Tibial nerve (tissue), 4 donors: ENCODE results near the gene TMEM8B. TPM values are rescaled to one million over a fixed set of nuclear protein-coding genes. Genes with fewer than 3 reads are reported as not detected.

Experiments used
- DNase-seq, 2 donors: peaks; one replicate each; pipeline ENCODE4 v3.0.0-alpha.2; 2019; ENCODE audit warnings: low spot score in 2 of 2
- H3K27ac ChIP-seq, 4 donors: fragments of 200-600 bp; sonication (generic) in 3 of 4; one replicate each; pipeline ENCODE4 v1.5.1; 2017 to 2019; ENCODE audit warnings: mild to moderate bottlenecking in 1 of 4
- H3K27me3 ChIP-seq, 2 donors: fragments of 200-600 bp; sonication (generic) in 1 of 2; one replicate each; pipeline versions ENCODE4 v1.5.1 to v1.6.0; 2017 to 2019
- H3K36me3 ChIP-seq, 3 donors: fragments of 200-600 bp; sonication (generic); one replicate each; pipeline ENCODE4 v1.5.1; 2018 to 2019
- H3K4me1 ChIP-seq, 4 donors: fragments of 200-600 bp; sonication (generic) in 3 of 4; one replicate each; pipeline ENCODE4 v1.5.1; 2017 to 2019
- H3K4me3 ChIP-seq, 4 donors: fragments of 200-600 bp; sonication (generic) in 3 of 4; one replicate each; pipeline ENCODE4 v1.5.1; 2017 to 2019; ENCODE audit warnings: mild to moderate bottlenecking in 1 of 4, moderate library complexity in 1 of 4
- H3K9me3 ChIP-seq, 4 donors: fragments of 200-600 bp; sonication (generic) in 3 of 4; one replicate each; pipeline ENCODE4 v1.5.1; 2017 to 2019
- EP300 ChIP-seq, 2 donors: sonication (generic); formaldehyde crosslinking; IDR thresholded peaks; one replicate each; pipeline ENCODE4 v1.6.1; 2017; ENCODE audit warnings: antibody characterized with exemption in 2 of 2, mild to moderate bottlenecking in 1 of 2
- POLR2A ChIP-seq, 2 donors: fragments of 450-650 bp; IDR thresholded peaks; one replicate each; pipeline ENCODE4 v1.6.1; 2017; ENCODE audit warnings: antibody characterized with exemption in 2 of 2, mild to moderate bottlenecking in 2 of 2, moderate library complexity in 2 of 2
- WGBS, 2 donors: methylation state at CpG; one replicate each; pipeline ENCODE4 v1.1.5; 2018; 5-methylcytosine and 5-hydroxymethylcytosine counted together
- total RNA-seq, 4 donors: library from RNA; depleted of rRNA; stranded (reverse); fragments of >200 nt; gene quantifications; one replicate each; pipeline ENCODE4 v1.1.0, GENCODE V29; 2016
- TF ChIP-seq, protein P1 (sequence below), 5 experiments: fragments of 200-600 bp in 3 of 5; fragments of 450-650 bp in 2 of 5; sonication (generic) in 3 of 5; IDR thresholded peaks; one replicate each; pipeline ENCODE4 v1.5.1; 2016 to 2019; ENCODE audit warnings: antibody characterized with exemption in 5 of 5, mild to moderate bottlenecking in 3 of 5, moderate library complexity in 2 of 5

TMEM8B gene
- total RNA-seq, 4 donors from 2014 or later = 14.6 to 23.9 (median 20.1) TPM

GRCh38 chr9:35793461-35793860, 35.6 kb upstream of the TMEM8B start:
- Histone ChIP-seq H3K4me1 (peaks cover 0 to 49% (median 26%) of the 10 kb centered on the region in 4 donors), H3K27ac (peak overlapping the region in 2 of 4 donors; percentile 29 to 91), H3K27me3 (no peaks in the 10 kb centered on the region), H3K4me3 (no peak overlapping the region), H3K9me3 (no peaks in the 10 kb centered on the region), H3K36me3 (no peaks in the 10 kb centered on the region)
- DNase-seq = no peak
- whole genome bisulfite sequencing, 2 donors = 44 to 48% methylated on average over 2 of the region's 2 CpGs
- TF ChIP-seq EP300 (IDR thresholded peaks at IDR 0.05) (no peak), POLR2A (IDR thresholded peaks at IDR 0.05) (no peak)
- TF ChIP-seq, protein P1, sequence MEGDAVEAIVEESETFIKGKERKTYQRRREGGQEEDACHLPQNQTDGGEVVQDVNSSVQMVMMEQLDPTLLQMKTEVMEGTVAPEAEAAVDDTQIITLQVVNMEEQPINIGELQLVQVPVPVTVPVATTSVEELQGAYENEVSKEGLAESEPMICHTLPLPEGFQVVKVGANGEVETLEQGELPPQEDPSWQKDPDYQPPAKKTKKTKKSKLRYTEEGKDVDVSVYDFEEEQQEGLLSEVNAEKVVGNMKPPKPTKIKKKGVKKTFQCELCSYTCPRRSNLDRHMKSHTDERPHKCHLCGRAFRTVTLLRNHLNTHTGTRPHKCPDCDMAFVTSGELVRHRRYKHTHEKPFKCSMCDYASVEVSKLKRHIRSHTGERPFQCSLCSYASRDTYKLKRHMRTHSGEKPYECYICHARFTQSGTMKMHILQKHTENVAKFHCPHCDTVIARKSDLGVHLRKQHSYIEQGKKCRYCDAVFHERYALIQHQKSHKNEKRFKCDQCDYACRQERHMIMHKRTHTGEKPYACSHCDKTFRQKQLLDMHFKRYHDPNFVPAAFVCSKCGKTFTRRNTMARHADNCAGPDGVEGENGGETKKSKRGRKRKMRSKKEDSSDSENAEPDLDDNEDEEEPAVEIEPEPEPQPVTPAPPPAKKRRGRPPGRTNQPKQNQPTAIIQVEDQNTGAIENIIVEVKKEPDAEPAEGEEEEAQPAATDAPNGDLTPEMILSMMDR (IDR thresholded peaks at IDR 0.05) = no peak

- Histone ChIP-seq H3K4me3 (no peak overlapping the region), H3K9me3 (no peaks in the 10 kb centered on the region), H3K27ac (no peak overlapping the region), H3K4me1 (peaks cover 0 to 42% (median 23%) of the 10 kb centered on the region in 4 donors), H3K36me3 (peaks cover 0 to 16% (median 0%) of the 10 kb centered on the region in 3 donors), H3K27me3 (no peaks in the 10 kb centered on the region)
- TF ChIP-seq EP300 (IDR thresholded peaks at IDR 0.05) (no peak), POLR2A (IDR thresholded peaks at IDR 0.05) (no peak)
- TF ChIP-seq, protein P1 (IDR thresholded peaks at IDR 0.05) = no peak
- no peak for DNase-seq
Observed at GRCh38 chr9:35795695-35796094, 33.3 kb upstream of the TMEM8B start.

GRCh38 chr9:35797311-35798109, 31.5 kb upstream of the TMEM8B start:
- H3K4me3 ChIP-seq = no peak overlapping the region
- peaks cover 0 to 30% (median 14%) of the 10 kb centered on the region in 4 donors for H3K4me1 ChIP-seq
- H3K36me3 ChIP-seq = peaks cover 0 to 34% (median 0%) of the 10 kb centered on the region in 3 donors
- no peak for TF ChIP-seq POLR2A (IDR thresholded peaks at IDR 0.05)
- TF ChIP-seq, protein P1 (IDR thresholded peaks at IDR 0.05) = no peak
- TF ChIP-seq EP300 (IDR thresholded peaks at IDR 0.05) = no peak
- no peak overlapping the region for H3K27ac ChIP-seq
- WGBS, 2 donors = 82 to 86% methylated on average over 6 of the region's 6 CpGs
- no peak for DNase-seq
- no peaks in the 10 kb centered on the region for H3K9me3 ChIP-seq
- no peaks in the 10 kb centered on the region for H3K27me3 ChIP-seq

DNA sequence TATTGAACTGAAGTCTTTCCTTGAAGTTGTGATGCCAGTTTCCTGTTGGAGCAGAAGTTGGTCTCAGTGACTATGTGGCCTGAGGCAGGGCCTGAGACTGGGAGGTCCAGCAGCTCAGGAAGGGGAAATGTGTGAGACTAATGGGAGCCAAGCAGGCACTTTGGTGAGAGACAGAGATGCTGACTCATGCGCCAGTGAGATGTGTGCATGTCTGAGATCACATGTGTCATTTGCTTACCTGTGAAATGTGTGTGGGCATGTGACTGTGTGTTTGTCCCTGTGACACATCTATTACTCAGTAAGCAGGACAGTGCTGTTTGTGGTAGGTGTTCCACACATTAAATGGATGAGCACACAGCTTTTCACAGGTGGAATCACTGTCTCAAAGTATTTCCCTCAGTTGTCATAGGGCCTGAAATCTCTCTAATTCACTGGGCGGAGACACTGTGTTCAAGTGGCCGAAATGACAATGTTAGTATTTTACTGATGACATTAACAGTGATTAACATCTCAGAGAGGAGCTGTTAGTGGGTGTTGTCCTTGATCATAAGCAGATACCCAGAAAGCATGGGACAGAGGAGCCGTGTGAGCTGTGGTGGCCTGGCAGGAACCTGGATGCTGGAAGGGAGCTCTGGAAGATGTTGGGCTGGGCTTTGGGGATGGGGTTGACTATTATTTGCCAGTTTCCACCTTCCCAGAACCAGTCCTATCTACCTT, 30.2 kb upstream of the TMEM8B start:
- Histone ChIP-seq H3K27ac (no peak overlapping the region), H3K36me3 (peaks cover 0 to 45% (median 0%) of the 10 kb centered on the region in 3 donors), H3K27me3 (no peaks in the 10 kb centered on the region), H3K4me3 (no peak overlapping the region), H3K9me3 (no peaks in the 10 kb centered on the region), H3K4me1 (peaks cover 0 to 17% (median 5%) of the 10 kb centered on the region in 4 donors)
- no peak for DNase-seq
- TF ChIP-seq POLR2A (IDR thresholded peaks at IDR 0.05) = no peak
- TF ChIP-seq, protein P1 (IDR thresholded peaks at IDR 0.05) = no peak
- TF ChIP-seq EP300 (IDR thresholded peaks at IDR 0.05) = no peak
- 89 to 95% methylated on average over 4 of the region's 4 CpGs for WGBS, 2 donors

GRCh38 chr9:35800530-35800929, 28.5 kb upstream of the TMEM8B start:
- no peaks in the 10 kb centered on the region for H3K27me3 ChIP-seq
- H3K4me3 ChIP-seq = no peak overlapping the region
- H3K27ac ChIP-seq = no peak overlapping the region
- no peaks in the 10 kb centered on the region for H3K4me1 ChIP-seq
- WGBS, 2 donors = 81 to 83% methylated on average over 7 of the region's 7 CpGs
- TF ChIP-seq EP300 (IDR thresholded peaks at IDR 0.05) (no peak), POLR2A (IDR thresholded peaks at IDR 0.05) (no peak)
- TF ChIP-seq, protein P1 (IDR thresholded peaks at IDR 0.05) = no peak
- H3K9me3 ChIP-seq = no peaks in the 10 kb centered on the region
- H3K36me3 ChIP-seq = peaks cover 0 to 52% (median 0%) of the 10 kb centered on the region in 3 donors
- DNase-seq = no peak
